Esophagus muscularis mucosa (tissue), 4 donors: Measurements from ENCODE around the gene KIF2C.

Experiments used
- EP300 ChIP-seq: sonication (generic); formaldehyde crosslinking; IDR thresholded peaks from one replicate; pipeline ENCODE4 v1.6.1; 2017; ENCODE audit warnings: antibody characterized with exemption
- POLR2AphosphoS5 ChIP-seq, 2 donors: sonication (generic); formaldehyde crosslinking; IDR thresholded peaks; one replicate each; pipeline ENCODE4 v1.6.1; 2017; ENCODE audit warnings: antibody characterized with exemption in 2 of 2
- TF ChIP-seq, protein P1 (sequence below), 3 experiments: fragments of 200-600 bp in 2 of 3; fragments of 450-650 bp in 1 of 3; sonication (generic) in 2 of 3; IDR thresholded peaks; one replicate each; pipeline ENCODE4 v1.5.1; 2017 to 2019; ENCODE audit warnings: antibody characterized with exemption in 3 of 3, mild to moderate bottlenecking in 2 of 3, moderate library complexity in 1 of 3

DNA sequence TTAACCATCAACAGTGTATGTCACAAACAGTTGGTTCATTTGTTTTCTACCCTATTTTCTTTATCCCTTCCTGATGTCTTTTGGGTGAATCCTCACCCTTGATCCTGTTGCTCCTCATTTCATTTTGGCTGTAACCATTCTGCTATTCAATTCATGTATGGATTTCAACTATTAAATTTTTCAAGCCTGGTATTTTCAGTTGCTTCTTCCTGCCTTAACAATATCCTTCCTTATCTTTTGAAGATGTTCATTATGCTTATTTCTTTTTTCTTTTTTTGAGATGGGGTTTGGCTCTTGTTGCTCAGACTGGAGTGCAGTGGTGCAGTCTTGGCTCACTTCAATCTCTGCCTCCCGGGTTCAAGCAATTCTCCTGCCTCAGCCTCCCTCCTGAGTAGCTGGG lies 5.9 kb upstream of the KIF2C start:
- TF ChIP-seq, protein P1, sequence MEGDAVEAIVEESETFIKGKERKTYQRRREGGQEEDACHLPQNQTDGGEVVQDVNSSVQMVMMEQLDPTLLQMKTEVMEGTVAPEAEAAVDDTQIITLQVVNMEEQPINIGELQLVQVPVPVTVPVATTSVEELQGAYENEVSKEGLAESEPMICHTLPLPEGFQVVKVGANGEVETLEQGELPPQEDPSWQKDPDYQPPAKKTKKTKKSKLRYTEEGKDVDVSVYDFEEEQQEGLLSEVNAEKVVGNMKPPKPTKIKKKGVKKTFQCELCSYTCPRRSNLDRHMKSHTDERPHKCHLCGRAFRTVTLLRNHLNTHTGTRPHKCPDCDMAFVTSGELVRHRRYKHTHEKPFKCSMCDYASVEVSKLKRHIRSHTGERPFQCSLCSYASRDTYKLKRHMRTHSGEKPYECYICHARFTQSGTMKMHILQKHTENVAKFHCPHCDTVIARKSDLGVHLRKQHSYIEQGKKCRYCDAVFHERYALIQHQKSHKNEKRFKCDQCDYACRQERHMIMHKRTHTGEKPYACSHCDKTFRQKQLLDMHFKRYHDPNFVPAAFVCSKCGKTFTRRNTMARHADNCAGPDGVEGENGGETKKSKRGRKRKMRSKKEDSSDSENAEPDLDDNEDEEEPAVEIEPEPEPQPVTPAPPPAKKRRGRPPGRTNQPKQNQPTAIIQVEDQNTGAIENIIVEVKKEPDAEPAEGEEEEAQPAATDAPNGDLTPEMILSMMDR (IDR thresholded peaks at IDR 0.05): no peak
- TF ChIP-seq POLR2AphosphoS5 (IDR thresholded peaks at IDR 0.05) (no peak), EP300 (no peak)
